ENCODE measurements around the gene PEAR1. TPM values are rescaled to one million over a fixed set of nuclear protein-coding genes. Genes with fewer than 3 reads are reported as not detected.

The PEAR1 gene
- total RNA-seq, 2 donors from 2014 or later = 31.0 to 34.9 TPM

- ATAC-seq (ENCODE audit: insufficient number of reproducible peaks, low FRiP score, low read depth) = no peak
- no peak for DNase-seq (ENCODE audit: low spot score)
- no peaks in the 10 kb centered on the region for H3K9me3 ChIP-seq
- no peak overlapping the region for H3K27ac ChIP-seq
- TF ChIP-seq CTCF (IDR thresholded peaks at IDR 0.05) = no peak
- no peaks in the 10 kb centered on the region for H3K36me3 ChIP-seq
- H3K4me3 ChIP-seq = no peak overlapping the region
- no peaks in the 10 kb centered on the region for H3K4me1 ChIP-seq (ENCODE audit: control insufficient read depth in 1 of 2, low read depth in 2 of 2)
- no peaks in the 10 kb centered on the region for H3K27me3 ChIP-seq (replicated peaks; ENCODE audit: insufficient read depth)
Observed at GRCh38 chr1:156851779-156852417, 41.6 kb upstream of the PEAR1 start.

GRCh38 chr1:156852418-156852874, 41.1 kb upstream of the PEAR1 start:
- no peak overlapping the region for H3K4me3 ChIP-seq
- H3K4me1 ChIP-seq (ENCODE audit: control insufficient read depth in 1 of 2, low read depth in 2 of 2) = no peaks in the 10 kb centered on the region
- no peaks in the 10 kb centered on the region for H3K36me3 ChIP-seq
- no peak for TF ChIP-seq CTCF (IDR thresholded peaks at IDR 0.05)
- DNase-seq (ENCODE audit: low spot score) = no peak
- no peaks in the 10 kb centered on the region for H3K9me3 ChIP-seq
- no peaks in the 10 kb centered on the region for H3K27me3 ChIP-seq (replicated peaks; ENCODE audit: insufficient read depth)
- no peak for ATAC-seq (ENCODE audit: insufficient number of reproducible peaks, low FRiP score, low read depth)
- H3K27ac ChIP-seq = no peak overlapping the region

- no peak for TF ChIP-seq CTCF (IDR thresholded peaks at IDR 0.05)
- no peak for DNase-seq (ENCODE audit: low spot score)
- ATAC-seq (ENCODE audit: insufficient number of reproducible peaks, low FRiP score, low read depth) = no peak
- no peak overlapping the region for H3K4me3 ChIP-seq
- peaks cover 0 to 3% of the 10 kb centered on the region in 2 donors for H3K4me1 ChIP-seq (ENCODE audit: control insufficient read depth in 1 of 2, low read depth in 2 of 2)
- H3K9me3 ChIP-seq = no peaks in the 10 kb centered on the region
- no peak overlapping the region for H3K27ac ChIP-seq
- no peaks in the 10 kb centered on the region for H3K27me3 ChIP-seq (replicated peaks; ENCODE audit: insufficient read depth)
- H3K36me3 ChIP-seq = no peaks in the 10 kb centered on the region
Observed at GRCh38 chr1:156853761-156854160, 39.8 kb upstream of the PEAR1 start.

GRCh38 chr1:156854634-156855033, 38.9 kb upstream of the PEAR1 start:
- no peak overlapping the region for H3K27ac ChIP-seq
- no peaks in the 10 kb centered on the region for H3K36me3 ChIP-seq
- peaks cover 6 to 12% of the 10 kb centered on the region in 2 donors for H3K4me1 ChIP-seq (ENCODE audit: control insufficient read depth in 1 of 2, low read depth in 2 of 2)
- no peak overlapping the region for H3K4me3 ChIP-seq
- ATAC-seq (ENCODE audit: insufficient number of reproducible peaks, low FRiP score, low read depth) (no peak), DNase-seq (ENCODE audit: low spot score) (no peak)
- H3K9me3 ChIP-seq = no peaks in the 10 kb centered on the region
- H3K27me3 ChIP-seq (replicated peaks; ENCODE audit: insufficient read depth) = peaks cover 2% of the 10 kb centered on the region
- no peak for TF ChIP-seq CTCF (IDR thresholded peaks at IDR 0.05)

- TF ChIP-seq CTCF (IDR thresholded peaks at IDR 0.05) = no peak
- Histone ChIP-seq H3K4me1 (ENCODE audit: control insufficient read depth in 1 of 2, low read depth in 2 of 2) (peaks cover 16 to 27% of the 10 kb centered on the region in 2 donors), H3K4me3 (no peak overlapping the region), H3K27ac (no peak overlapping the region), H3K9me3 (no peaks in the 10 kb centered on the region), H3K27me3 (replicated peaks; ENCODE audit: insufficient read depth) (peaks cover 15% of the 10 kb centered on the region), H3K36me3 (no peaks in the 10 kb centered on the region)
- DNase-seq (ENCODE audit: low spot score) (no peak), ATAC-seq (ENCODE audit: insufficient number of reproducible peaks, low FRiP score, low read depth) (no peak)
Observed at GRCh38 chr1:156856282-156856785, 37.2 kb upstream of the PEAR1 start.

Measured in thoracic aorta (tissue), 2 donors.